Measurements from ENCODE around the gene SLC25A10. TPM values are rescaled to one million over a fixed set of nuclear protein-coding genes. Genes with fewer than 3 reads are reported as not detected.
A peak's percentile ranks its signal among the peaks of the same experiment; 100 is the strongest.

SLC25A10 gene
- total and polyA plus RNA-seq, 3 donors from 2014 or later = 30.0 to 51.4 (median 42.0) TPM

DNA sequence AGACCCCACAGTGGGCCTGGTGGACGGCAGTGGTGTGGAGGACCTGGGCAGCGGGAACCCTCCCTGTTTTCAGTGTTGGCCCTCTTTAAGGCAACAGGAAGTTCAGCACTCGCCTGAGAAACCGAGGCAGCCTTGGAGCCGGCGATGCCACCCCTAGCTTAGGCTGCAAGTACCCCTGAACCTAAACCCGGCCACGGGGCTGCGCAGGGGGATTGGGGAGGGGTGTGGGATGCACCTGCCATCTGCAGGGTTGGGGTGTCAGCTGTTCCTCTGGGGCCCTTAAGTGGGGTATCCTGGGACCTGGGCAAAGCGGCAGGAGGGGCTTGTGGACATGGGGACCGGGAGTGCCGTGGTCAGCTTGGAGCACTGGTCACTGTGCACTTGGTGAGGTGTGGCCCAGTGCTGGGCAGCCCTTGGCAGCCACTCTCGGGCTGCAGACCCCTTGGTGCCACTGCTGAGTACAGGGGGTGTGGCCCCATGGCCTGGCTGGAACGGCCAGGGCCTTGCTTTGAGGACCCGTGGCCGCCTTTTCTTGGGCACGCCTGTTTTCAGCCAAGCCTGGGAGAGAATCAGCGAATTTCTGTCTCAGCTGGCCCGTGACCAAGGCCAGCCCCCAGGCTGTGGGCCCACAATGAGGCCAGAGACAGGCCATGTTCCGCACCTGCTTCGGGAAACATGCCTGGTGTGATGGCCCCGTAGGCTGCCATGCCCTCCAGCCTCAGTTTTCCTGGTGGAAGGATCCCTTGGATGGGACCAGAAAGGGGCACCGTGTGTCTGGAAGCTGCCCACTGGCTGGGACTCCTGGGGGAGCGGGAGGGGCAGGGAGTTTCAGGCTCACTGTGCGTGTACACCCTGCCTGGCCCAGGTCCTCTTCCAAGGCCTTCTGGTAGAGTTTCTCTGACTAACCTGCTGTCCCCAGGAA, 4.1 kb upstream of the SLC25A10 start:
- Histone ChIP-seq H3K36me3 (ENCODE audit: low read depth, missing control alignments) (no peaks in the 10 kb centered on the region), H3K4me1 (peaks cover 23% of the 10 kb centered on the region), H3K27ac (no peak overlapping the region), H3K27me3 (no peaks in the 10 kb centered on the region), H3K4me3 (no peak overlapping the region), H3K9me3 (no peaks in the 10 kb centered on the region)
- DNase-seq = no peak
- intact Hi-C loops (cut with DNase I; ENCODE audit: low total_unique reads) = no loop called here
- TF ChIP-seq POLR2A (IDR thresholded peaks at IDR 0.05) = no peak
- TF ChIP-seq, protein P1, sequence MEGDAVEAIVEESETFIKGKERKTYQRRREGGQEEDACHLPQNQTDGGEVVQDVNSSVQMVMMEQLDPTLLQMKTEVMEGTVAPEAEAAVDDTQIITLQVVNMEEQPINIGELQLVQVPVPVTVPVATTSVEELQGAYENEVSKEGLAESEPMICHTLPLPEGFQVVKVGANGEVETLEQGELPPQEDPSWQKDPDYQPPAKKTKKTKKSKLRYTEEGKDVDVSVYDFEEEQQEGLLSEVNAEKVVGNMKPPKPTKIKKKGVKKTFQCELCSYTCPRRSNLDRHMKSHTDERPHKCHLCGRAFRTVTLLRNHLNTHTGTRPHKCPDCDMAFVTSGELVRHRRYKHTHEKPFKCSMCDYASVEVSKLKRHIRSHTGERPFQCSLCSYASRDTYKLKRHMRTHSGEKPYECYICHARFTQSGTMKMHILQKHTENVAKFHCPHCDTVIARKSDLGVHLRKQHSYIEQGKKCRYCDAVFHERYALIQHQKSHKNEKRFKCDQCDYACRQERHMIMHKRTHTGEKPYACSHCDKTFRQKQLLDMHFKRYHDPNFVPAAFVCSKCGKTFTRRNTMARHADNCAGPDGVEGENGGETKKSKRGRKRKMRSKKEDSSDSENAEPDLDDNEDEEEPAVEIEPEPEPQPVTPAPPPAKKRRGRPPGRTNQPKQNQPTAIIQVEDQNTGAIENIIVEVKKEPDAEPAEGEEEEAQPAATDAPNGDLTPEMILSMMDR (IDR thresholded peaks at IDR 0.05) = no peak
- 81 to 84% methylated on average over 12 to 25 of the region's 25 CpGs for WGBS, 2 donors

DNA sequence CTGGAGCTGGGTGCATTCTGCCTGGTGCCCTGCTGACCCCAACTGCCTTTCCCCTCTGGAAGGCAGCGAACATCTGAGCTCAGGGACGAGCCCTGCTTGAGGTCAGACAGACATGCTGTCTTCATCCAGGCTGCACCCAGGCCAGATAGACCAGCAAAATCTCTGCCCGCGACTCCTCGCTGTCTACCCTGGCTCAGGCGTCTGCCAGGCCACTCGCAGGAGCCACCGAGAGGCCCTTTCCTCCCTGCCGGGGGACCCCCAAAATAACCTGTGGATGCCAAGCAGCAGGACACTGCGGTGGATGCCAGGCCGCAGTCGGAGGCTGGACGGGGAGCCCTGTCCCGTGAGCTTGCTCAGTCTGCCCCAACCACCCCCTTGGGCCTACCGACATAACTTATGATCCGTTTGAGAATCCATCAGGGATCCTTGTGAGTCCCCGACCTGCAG, 3.3 kb upstream of the SLC25A10 start:
- WGBS, 2 donors = 77 to 91% methylated on average over 11 to 14 of the region's 17 CpGs
- intact Hi-C loops (cut with DNase I; ENCODE audit: low total_unique reads) = no loop called here
- TF ChIP-seq, protein P1 (IDR thresholded peaks at IDR 0.05) = no peak
- TF ChIP-seq POLR2A (IDR thresholded peaks at IDR 0.05) = no peak
- DNase-seq = no peak
- no peaks in the 10 kb centered on the region for H3K9me3 ChIP-seq
- no peak overlapping the region for H3K4me3 ChIP-seq
- no peak overlapping the region for H3K27ac ChIP-seq
- peaks cover 31% of the 10 kb centered on the region for H3K4me1 ChIP-seq
- H3K27me3 ChIP-seq = no peaks in the 10 kb centered on the region
- no peaks in the 10 kb centered on the region for H3K36me3 ChIP-seq (ENCODE audit: low read depth, missing control alignments)

DNA sequence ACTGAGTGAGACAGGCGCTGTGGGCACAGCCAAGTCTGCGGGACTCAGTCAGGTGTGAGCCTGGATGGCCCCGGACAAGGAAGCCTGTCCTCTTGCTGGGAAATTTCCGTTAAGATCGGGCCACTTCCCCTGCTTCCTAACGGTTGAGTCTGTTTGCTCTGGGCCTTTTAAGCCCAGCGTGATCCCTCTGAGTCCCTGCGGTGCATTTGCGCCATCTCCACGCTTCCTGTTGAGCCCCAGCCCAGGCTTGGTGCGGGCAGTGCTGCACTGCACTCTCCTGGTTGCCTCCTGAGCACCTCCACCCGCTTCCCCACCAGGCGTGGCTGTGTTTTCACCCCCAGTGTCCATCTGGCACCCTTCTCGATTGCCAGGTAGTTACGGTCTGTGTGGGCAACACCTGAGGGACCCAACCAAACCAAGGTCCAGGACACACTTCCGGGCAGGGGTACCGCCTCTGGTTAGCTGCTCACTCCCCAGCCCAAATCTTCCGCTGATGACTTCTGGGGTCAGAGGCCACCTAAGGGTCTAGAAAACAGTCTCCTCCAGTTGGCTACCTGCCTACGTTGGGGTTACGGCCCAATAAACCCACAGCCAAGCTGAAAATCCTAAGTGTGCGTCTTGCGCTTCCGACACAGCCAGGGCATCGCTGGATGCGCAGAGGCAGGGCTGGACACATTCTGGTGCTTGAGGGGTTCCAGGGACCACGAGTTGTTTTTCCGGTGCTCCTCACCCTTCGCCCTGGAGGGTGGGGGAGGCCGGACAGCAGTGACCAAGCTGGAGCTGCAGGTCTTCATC, 1.4 kb upstream of the SLC25A10 start:
- Histone ChIP-seq H3K9me3 (no peaks in the 10 kb centered on the region), H3K27me3 (no peaks in the 10 kb centered on the region), H3K4me1 (peaks cover 30% of the 10 kb centered on the region), H3K36me3 (ENCODE audit: low read depth, missing control alignments) (no peaks in the 10 kb centered on the region), H3K4me3 (no peak overlapping the region), H3K27ac (no peak overlapping the region)
- 45 to 46% methylated on average over 22 to 29 of the region's 29 CpGs for WGBS, 2 donors
- intact Hi-C loops (cut with DNase I; ENCODE audit: low total_unique reads) = no loop called here
- TF ChIP-seq, protein P1 (IDR thresholded peaks at IDR 0.05) = no peak
- TF ChIP-seq POLR2A (IDR thresholded peaks at IDR 0.05) = no peak
- DNase-seq = no peak

DNA sequence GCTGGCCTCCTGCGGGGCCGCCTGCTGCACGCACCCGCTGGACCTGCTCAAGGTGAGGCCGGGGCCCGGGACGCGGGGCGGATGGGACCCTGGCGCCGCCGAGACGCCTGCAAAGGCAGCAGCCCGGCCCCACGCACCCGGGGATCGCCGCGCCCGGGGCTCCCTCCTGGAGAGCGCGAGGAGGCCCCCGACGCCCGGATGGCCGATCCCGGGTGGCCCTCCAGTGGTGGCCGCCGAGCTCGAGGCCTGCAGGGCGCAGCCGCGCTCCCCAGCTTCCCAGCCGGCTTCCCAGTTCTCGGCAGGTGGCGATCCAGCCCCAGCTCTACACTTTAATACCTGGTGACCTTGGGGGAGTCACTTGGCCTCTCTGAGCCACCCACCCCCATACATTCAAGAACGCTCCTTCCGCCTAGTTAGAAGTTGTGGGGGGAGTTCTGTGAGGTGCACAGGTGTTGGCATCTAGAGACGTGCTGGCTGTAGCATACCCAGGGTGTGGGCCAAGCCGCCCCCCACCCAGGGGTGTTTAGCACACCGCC, 452 bp downstream of the SLC25A10 start:
- TF ChIP-seq, protein P1 (IDR thresholded peaks at IDR 0.05) = no peak
- TF ChIP-seq POLR2A (IDR thresholded peaks at IDR 0.05) = no peak
- no peaks in the 10 kb centered on the region for H3K9me3 ChIP-seq
- H3K4me1 ChIP-seq = peaks cover 30% of the 10 kb centered on the region
- peak overlapping the region; percentile 74 to 77 for H3K4me3 ChIP-seq
- peak overlapping the region in 1 of 2 donors; percentile 24 for H3K27ac ChIP-seq
- no peaks in the 10 kb centered on the region for H3K36me3 ChIP-seq (ENCODE audit: low read depth, missing control alignments)
- WGBS, 2 donors = 1% methylated on average over 18 to 37 of the region's 41 CpGs
- intact Hi-C loops (cut with DNase I; ENCODE audit: low total_unique reads) = no loop called here
- no peak for DNase-seq
- no peaks in the 10 kb centered on the region for H3K27me3 ChIP-seq

Measured in testis (tissue), 3 donors.